Hepatocyte (in vitro differentiated cells): ENCODE measurements around the gene KIF25. TPM values are rescaled to one million over a fixed set of nuclear protein-coding genes. Genes with fewer than 3 reads are reported as not detected.

Source experiments
- DNase-seq: peaks from one replicate; pipeline ENCODE4 v3.0.0-alpha.2; 2016; ENCODE audit warnings: low spot score
- H2AFZ ChIP-seq: fragments of 200-600 bp; sonication (generic); 2 replicates; pipeline ENCODE4 v1.6.0; 2016; ENCODE audit warnings: antibody characterized with exemption, mild to moderate bottlenecking
- H3K27ac ChIP-seq: fragments of 200-600 bp; sonication (generic); 2 replicates; pipeline ENCODE4 v1.5.1; 2016; ENCODE audit warnings: mild to moderate bottlenecking
- H3K27me3 ChIP-seq: fragments of 200-600 bp; sonication (generic); 2 replicates; pipeline ENCODE4 v1.6.1; 2016
- H3K36me3 ChIP-seq: fragments of 200-600 bp; sonication (generic); replicated peaks from 2 replicates; pipeline ENCODE4 v1.5.1; 2016; ENCODE audit warnings: low read depth; ENCODE audit not compliant: insufficient read depth
- H3K4me1 ChIP-seq: fragments of 200-600 bp; sonication (generic); 2 replicates; pipeline ENCODE4 v1.5.1; 2016; ENCODE audit warnings: mild to moderate bottlenecking, moderate library complexity; ENCODE audit not compliant: insufficient read depth
- H3K4me2 ChIP-seq: fragments of 200-600 bp; sonication (generic); 2 replicates; pipeline ENCODE4 v1.6.0; 2016
- H3K4me3 ChIP-seq: fragments of 200-600 bp; sonication (generic); 2 replicates; pipeline ENCODE4 v1.5.1; 2016; ENCODE audit warnings: mild to moderate bottlenecking
- H3K79me2 ChIP-seq: fragments of 200-600 bp; sonication (generic); 2 replicates; pipeline ENCODE4 v1.6.0; 2017; ENCODE audit warnings: mild to moderate bottlenecking
- H3K9me2 ChIP-seq: fragments of 200-600 bp; sonication (generic); replicated peaks from 2 replicates; pipeline ENCODE4 v1.6.0; 2017; ENCODE audit warnings: mild to moderate bottlenecking; ENCODE audit not compliant: insufficient read depth
- H3K9me3 ChIP-seq: fragments of 200-600 bp; sonication (generic); 2 replicates; pipeline ENCODE4 v1.5.1; 2016; ENCODE audit warnings: low read depth, mild to moderate bottlenecking
- H4K20me1 ChIP-seq: fragments of 200-600 bp; sonication (generic); 2 replicates; pipeline ENCODE4 v1.6.0; 2016; ENCODE audit warnings: mild to moderate bottlenecking; ENCODE audit not compliant: insufficient read depth, poor library complexity, severe bottlenecking
- CTCF ChIP-seq: fragments of 200-600 bp; sonication (generic); IDR thresholded peaks from 2 replicates; pipeline ENCODE4 v1.5.1; 2016; ENCODE audit warnings: antibody characterized with exemption, mild to moderate bottlenecking; ENCODE audit not compliant: poor library complexity
- EZH2 ChIP-seq: fragments of 200-600 bp; sonication (generic); IDR thresholded peaks from 2 replicates; pipeline ENCODE4 v1.6.1; 2016; ENCODE audit warnings: antibody characterized with exemption, mild to moderate bottlenecking, borderline replicate concordance
- EZH2phosphoT487 ChIP-seq: fragments of 200-600 bp; sonication (generic); IDR thresholded peaks from one replicate; pipeline ENCODE4 v1.6.1; 2018; ENCODE audit warnings: antibody characterized with exemption, mild to moderate bottlenecking, low read depth, moderate library complexity; ENCODE audit not compliant: unreplicated experiment, severe bottlenecking
- WGBS: methylation state at CpG from one replicate; pipeline ENCODE4 v1.1.6; 2016; ENCODE audit warnings: low lambda C conversion rate; ENCODE audit errors: missing lambda C conversion rate; 5-methylcytosine and 5-hydroxymethylcytosine counted together
- polyA plus RNA-seq: library from polyadenylated mRNA; unstranded; fragments of >200 nt; fragmentation: Nextera tagmentation; extraction: Ambion mirVana; gene quantifications from 2 replicates; pipeline ENCODE4 v1.2.1, GENCODE V29; 2016
- total RNA-seq: library from RNA; depleted of rRNA; stranded (reverse); fragments of >200 nt; gene quantifications from 2 replicates; pipeline ENCODE4 v1.2.3, GENCODE V29; 2014

The KIF25 gene
- total and polyA plus RNA-seq, 2 experiments from 2014 or later: 0.40 TPM; not detected in 1

GRCh38 chr6:168049277-168049676, 51.8 kb downstream of the KIF25 start:
- H3K27ac ChIP-seq: no peak overlapping the region
- 94% methylated on average over 20 of the region's 20 CpGs for WGBS
- no peak for TF ChIP-seq CTCF
- TF ChIP-seq EZH2phosphoT487: no peak
- TF ChIP-seq EZH2: no peak

GRCh38 chr6:168049706-168050224, 52.3 kb downstream of the KIF25 start:
- Histone ChIP-seq H3K27ac (no peak overlapping the region), H3K4me2 (no peak overlapping the region), H3K36me3 (no peaks in the 10 kb centered on the region), H4K20me1 (no peaks in the 10 kb centered on the region), H2AFZ (no peak overlapping the region), H3K9me3 (no peaks in the 10 kb centered on the region), H3K4me1 (no peaks in the 10 kb centered on the region), H3K4me3 (no peak overlapping the region), H3K27me3 (no peaks in the 10 kb centered on the region), H3K79me2 (no peaks in the 10 kb centered on the region), H3K9me2 (no peaks in the 10 kb centered on the region)
- TF ChIP-seq EZH2 (no peak), CTCF (no peak), EZH2phosphoT487 (no peak)
- DNase-seq: no peak
- 91% methylated on average over 17 of the region's 21 CpGs for WGBS

More at GRCh38 chr6:168049277-168049676, 51.8 kb downstream of the KIF25 start:
- no peaks in the 10 kb centered on the region for H3K9me2 ChIP-seq
- H3K4me1 ChIP-seq: no peaks in the 10 kb centered on the region
- no peaks in the 10 kb centered on the region for H3K9me3 ChIP-seq
- H3K79me2 ChIP-seq: no peaks in the 10 kb centered on the region
- no peaks in the 10 kb centered on the region for H4K20me1 ChIP-seq
- no peak for DNase-seq
- H3K36me3 ChIP-seq: no peaks in the 10 kb centered on the region
- H3K4me3 ChIP-seq: no peak overlapping the region
- no peak overlapping the region for H3K4me2 ChIP-seq
- H3K27me3 ChIP-seq: no peaks in the 10 kb centered on the region
- no peak overlapping the region for H2AFZ ChIP-seq

- H3K4me3 ChIP-seq: no peak overlapping the region
- H2AFZ ChIP-seq: no peak overlapping the region
- 84% methylated on average over 27 of the region's 27 CpGs for WGBS
- no peaks in the 10 kb centered on the region for H3K9me2 ChIP-seq
- H3K79me2 ChIP-seq: no peaks in the 10 kb centered on the region
- no peak for DNase-seq
- H3K27me3 ChIP-seq: no peaks in the 10 kb centered on the region
- no peaks in the 10 kb centered on the region for H4K20me1 ChIP-seq
- TF ChIP-seq EZH2phosphoT487: no peak
- no peak for TF ChIP-seq CTCF
- no peak for TF ChIP-seq EZH2
- H3K36me3 ChIP-seq: no peaks in the 10 kb centered on the region
- H3K4me1 ChIP-seq: no peaks in the 10 kb centered on the region
- no peaks in the 10 kb centered on the region for H3K9me3 ChIP-seq
- no peak overlapping the region for H3K4me2 ChIP-seq
- H3K27ac ChIP-seq: no peak overlapping the region
Measured at GRCh38 chr6:168050225-168050880, 52.9 kb downstream of the KIF25 start.
